ACC112 (cell line): ENCODE results near the gene VGLL4.
A peak's percentile ranks its signal among the peaks of the same experiment; 100 is the strongest.

ENCODE experiments used
- H2AFZ ChIP-seq: fragments of 200-600 bp; sonication (generic); one replicate; pipeline ENCODE4 v1.6.0; 2017; ENCODE audit warnings: antibody characterized with exemption, low read length; ENCODE audit not compliant: unreplicated experiment
- H3K27ac ChIP-seq: fragments of 200-600 bp; sonication (generic); 2 replicates; pipeline ENCODE4 v1.5.1; 2014; ENCODE audit warnings: low read depth, mild to moderate bottlenecking, antibody characterized with exemption, low read length, moderate library complexity
- H3K27me3 ChIP-seq: fragments of 200-600 bp; sonication (generic); 2 replicates; pipeline ENCODE4 v1.6.1; 2014; ENCODE audit warnings: mild to moderate bottlenecking, antibody characterized with exemption, low read length, moderate library complexity, mixed read lengths; ENCODE audit not compliant: insufficient read depth
- H3K36me3 ChIP-seq: fragments of 200-600 bp; sonication (generic); 2 replicates; pipeline ENCODE4 v1.6.1; 2016; ENCODE audit warnings: mild to moderate bottlenecking, antibody characterized with exemption, low read length, moderate library complexity, mixed read lengths; ENCODE audit not compliant: insufficient read depth
- H3K4me1 ChIP-seq: fragments of 200-600 bp; sonication (generic); one replicate; pipeline ENCODE4 v1.6.1; 2016; ENCODE audit warnings: low read length, mixed read lengths; ENCODE audit not compliant: insufficient read depth, unreplicated experiment, control insufficient read depth
- H3K4me3 ChIP-seq: fragments of 200-600 bp; sonication (generic); 2 replicates; pipeline ENCODE4 v1.5.1; 2014; ENCODE audit warnings: mild to moderate bottlenecking, low read depth, low read length
- H3K79me2 ChIP-seq: fragments of 200-600 bp; sonication (generic); one replicate; pipeline ENCODE4 v1.6.0; 2016; ENCODE audit warnings: low read length; ENCODE audit not compliant: control insufficient read depth, unreplicated experiment, insufficient read depth

Gene VGLL4

DNA sequence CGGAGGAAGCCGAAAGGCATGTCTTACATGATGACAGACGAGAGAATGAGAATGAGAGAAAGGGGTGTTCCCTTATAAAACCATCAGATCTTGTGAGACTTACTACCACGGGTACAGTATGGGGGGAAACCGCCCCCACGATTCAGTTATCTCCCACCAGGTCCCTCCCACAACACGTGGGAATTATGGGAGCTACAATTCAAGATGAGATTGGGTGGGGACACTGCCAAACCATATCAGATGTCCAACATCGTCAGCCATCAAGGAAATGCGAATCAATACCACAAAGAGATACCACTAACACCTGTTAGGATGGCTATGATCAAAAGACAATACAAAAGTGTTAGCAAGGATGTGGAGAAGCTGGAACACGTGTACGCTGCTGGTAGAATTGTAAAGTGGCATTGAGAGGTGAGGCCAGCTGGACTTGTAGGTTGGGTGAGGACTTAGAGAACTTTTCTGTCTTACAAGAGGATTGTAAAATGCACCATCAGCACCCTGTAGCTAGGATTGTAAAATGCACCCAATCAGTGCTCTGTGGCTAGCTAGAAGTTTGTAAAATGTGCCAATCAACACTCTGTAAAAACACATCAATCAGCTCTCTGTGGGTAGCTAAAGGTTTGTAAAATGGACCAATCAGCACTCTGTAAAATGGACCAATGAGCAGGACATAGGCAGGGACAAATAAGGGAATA is 37.5 kb downstream of the VGLL4 start:
- H3K27me3 ChIP-seq = no peaks in the 10 kb centered on the region
- H3K79me2 ChIP-seq = peaks cover 81% of the 10 kb centered on the region
- H3K36me3 ChIP-seq = no peaks in the 10 kb centered on the region
- no peak overlapping the region for H3K4me3 ChIP-seq
- no peak overlapping the region for H2AFZ ChIP-seq
- peak overlapping the region; percentile 86 for H3K27ac ChIP-seq
- H3K4me1 ChIP-seq = peaks cover 71% of the 10 kb centered on the region

GRCh38 chr3:11605398-11605797 is 38.3 kb downstream of the VGLL4 start:
- Histone ChIP-seq H3K27me3 (no peaks in the 10 kb centered on the region), H3K36me3 (no peaks in the 10 kb centered on the region), H3K4me3 (no peak overlapping the region), H3K79me2 (peaks cover 72% of the 10 kb centered on the region), H2AFZ (no peak overlapping the region), H3K27ac (peak overlapping the region; percentile 86), H3K4me1 (peaks cover 71% of the 10 kb centered on the region)

- H3K4me1 ChIP-seq = peaks cover 72% of the 10 kb centered on the region
- H3K4me3 ChIP-seq = peak overlapping the region; percentile 57
- H3K36me3 ChIP-seq = no peaks in the 10 kb centered on the region
- peak overlapping the region; percentile 97 for H3K27ac ChIP-seq
- H2AFZ ChIP-seq = no peak overlapping the region
- no peaks in the 10 kb centered on the region for H3K27me3 ChIP-seq
- peaks cover 61% of the 10 kb centered on the region for H3K79me2 ChIP-seq
Measured at GRCh38 chr3:11604139-11604892, 39.4 kb downstream of the VGLL4 start.

GRCh38 chr3:11603628-11604027 is 40.1 kb downstream of the VGLL4 start:
- Histone ChIP-seq H3K27ac (peak overlapping the region; percentile 97), H3K27me3 (no peaks in the 10 kb centered on the region), H3K36me3 (no peaks in the 10 kb centered on the region), H3K4me3 (peak overlapping the region; percentile 57), H3K79me2 (peaks cover 61% of the 10 kb centered on the region), H2AFZ (no peak overlapping the region), H3K4me1 (peaks cover 65% of the 10 kb centered on the region)

- Histone ChIP-seq H2AFZ (no peak overlapping the region), H3K36me3 (no peaks in the 10 kb centered on the region), H3K79me2 (peaks cover 61% of the 10 kb centered on the region), H3K27ac (peak overlapping the region; percentile 97), H3K4me3 (peak overlapping the region; percentile 57; the same call in 1 of the 2 replicates), H3K4me1 (peaks cover 59% of the 10 kb centered on the region), H3K27me3 (no peaks in the 10 kb centered on the region)
Measured at GRCh38 chr3:11602886-11603527, 40.7 kb downstream of the VGLL4 start.

- Histone ChIP-seq H3K4me3 (0 out of 2 replicates have a peak overlapping the region, but pooled peaks have one; percentile 4), H3K79me2 (peaks cover 62% of the 10 kb centered on the region), H2AFZ (no peak overlapping the region), H3K36me3 (no peaks in the 10 kb centered on the region), H3K27ac (peak overlapping the region; percentile 97), H3K4me1 (peaks cover 56% of the 10 kb centered on the region), H3K27me3 (no peaks in the 10 kb centered on the region)
Measured at GRCh38 chr3:11602239-11602840, 41.4 kb downstream of the VGLL4 start.

DNA sequence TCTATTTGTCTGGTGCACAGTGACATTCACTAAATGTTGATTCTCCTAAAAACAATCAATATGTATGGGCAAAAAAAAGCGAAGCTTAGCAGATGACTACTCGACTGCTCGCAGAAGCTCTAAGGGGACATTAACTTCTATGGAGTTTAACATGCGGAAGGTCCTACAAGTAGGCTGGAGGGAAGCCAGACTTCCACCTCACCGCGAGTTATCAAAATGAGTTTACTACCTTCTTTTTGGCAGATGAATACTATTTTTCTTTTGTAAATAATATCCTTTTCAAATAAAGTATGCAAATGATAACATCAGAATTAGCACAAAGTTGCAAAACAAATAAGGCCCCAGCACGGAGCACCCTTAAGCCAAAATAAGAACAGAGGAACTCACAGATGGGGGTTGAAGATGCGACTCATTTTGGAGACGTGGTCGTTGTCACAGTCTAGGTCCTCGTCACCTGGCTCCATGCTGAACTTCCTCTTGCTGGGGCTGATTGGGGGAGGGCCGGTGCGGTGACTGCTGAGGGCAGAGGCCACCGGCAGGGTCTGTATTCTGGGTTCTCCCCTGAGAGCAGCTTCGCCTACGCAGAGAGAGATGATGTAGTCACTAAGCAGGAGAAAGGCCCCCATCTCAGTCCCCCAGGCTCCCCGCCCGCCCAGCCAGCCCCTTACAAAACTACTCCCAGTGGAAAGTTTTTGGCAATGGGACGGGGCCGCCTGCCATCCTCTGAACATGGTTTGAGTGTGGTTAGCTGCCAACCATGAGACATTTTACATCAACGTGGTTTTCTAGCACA is 42.1 kb downstream of the VGLL4 start:
- Histone ChIP-seq H3K27ac (peak overlapping the region; percentile 97), H3K79me2 (peaks cover 62% of the 10 kb centered on the region), H3K36me3 (peaks cover 4% of the 10 kb centered on the region; the same call in 1 of the 2 replicates), H3K27me3 (no peaks in the 10 kb centered on the region), H2AFZ (no peak overlapping the region), H3K4me1 (peaks cover 56% of the 10 kb centered on the region), H3K4me3 (peak overlapping the region; percentile 4; the same call in 1 of the 2 replicates)

- Histone ChIP-seq H3K4me3 (no peak overlapping the region), H3K79me2 (peaks cover 58% of the 10 kb centered on the region), H3K4me1 (peaks cover 56% of the 10 kb centered on the region), H3K27me3 (no peaks in the 10 kb centered on the region), H3K36me3 (peaks cover 6% of the 10 kb centered on the region; the same call in 1 of the 2 replicates), H3K27ac (peak overlapping the region; percentile 97), H2AFZ (no peak overlapping the region)
Measured at GRCh38 chr3:11600501-11601282, 43.0 kb downstream of the VGLL4 start.

DNA sequence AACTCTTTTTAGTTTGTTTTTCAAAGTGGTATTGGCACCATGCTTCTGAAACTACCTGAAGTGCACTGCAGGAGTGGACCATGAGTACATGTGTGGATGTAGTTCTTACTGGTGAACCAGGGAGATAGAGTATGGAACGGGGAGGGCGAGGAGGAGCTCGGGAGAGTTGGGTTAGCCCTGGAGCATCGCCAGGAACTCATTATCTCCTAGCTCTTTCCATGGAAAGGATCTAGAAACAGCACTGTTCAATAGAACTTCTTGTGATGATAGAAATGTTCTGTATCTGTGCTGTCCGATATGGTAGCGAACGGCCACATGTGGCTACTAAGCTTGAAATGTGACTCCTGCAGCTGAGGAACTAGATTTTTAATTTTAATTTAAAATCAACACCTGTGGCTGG is 47.3 kb downstream of the VGLL4 start:
- peaks cover 37% of the 10 kb centered on the region for H3K4me1 ChIP-seq
- H3K36me3 ChIP-seq = peaks cover 6% of the 10 kb centered on the region; the same call in 1 of the 2 replicates
- H3K27ac ChIP-seq = no peak overlapping the region

More for the DNA sequence above, 47.3 kb downstream of the VGLL4 start:
- Histone ChIP-seq H2AFZ (no peak overlapping the region), H3K4me3 (no peak overlapping the region), H3K27me3 (no peaks in the 10 kb centered on the region), H3K79me2 (peaks cover 66% of the 10 kb centered on the region)
